Occipital lobe (tissue), 2 donors: ENCODE data around the gene NID1. TPM values are rescaled to one million over a fixed set of nuclear protein-coding genes. Genes with fewer than 3 reads are reported as not detected.
"Not testable (repeated sequence)": the region's sequence is repeated elsewhere in the genome, so short reads cannot be mapped to it uniquely, and the experiment has no call there.

ENCODE experiments used
- DNase-seq: peaks from one replicate; lab custom pipeline; 2025; lab: John Stamatoyannopoulos, UW
- total RNA-seq: library from RNA; depleted of rRNA; stranded (reverse); fragments of >200 nt; gene quantifications from one replicate; pipeline ENCODE4 v1.2.3, GENCODE V29; 2014

The NID1 gene
- total RNA-seq, 1 donor from 2014 or later: 17.6 TPM

DNA sequence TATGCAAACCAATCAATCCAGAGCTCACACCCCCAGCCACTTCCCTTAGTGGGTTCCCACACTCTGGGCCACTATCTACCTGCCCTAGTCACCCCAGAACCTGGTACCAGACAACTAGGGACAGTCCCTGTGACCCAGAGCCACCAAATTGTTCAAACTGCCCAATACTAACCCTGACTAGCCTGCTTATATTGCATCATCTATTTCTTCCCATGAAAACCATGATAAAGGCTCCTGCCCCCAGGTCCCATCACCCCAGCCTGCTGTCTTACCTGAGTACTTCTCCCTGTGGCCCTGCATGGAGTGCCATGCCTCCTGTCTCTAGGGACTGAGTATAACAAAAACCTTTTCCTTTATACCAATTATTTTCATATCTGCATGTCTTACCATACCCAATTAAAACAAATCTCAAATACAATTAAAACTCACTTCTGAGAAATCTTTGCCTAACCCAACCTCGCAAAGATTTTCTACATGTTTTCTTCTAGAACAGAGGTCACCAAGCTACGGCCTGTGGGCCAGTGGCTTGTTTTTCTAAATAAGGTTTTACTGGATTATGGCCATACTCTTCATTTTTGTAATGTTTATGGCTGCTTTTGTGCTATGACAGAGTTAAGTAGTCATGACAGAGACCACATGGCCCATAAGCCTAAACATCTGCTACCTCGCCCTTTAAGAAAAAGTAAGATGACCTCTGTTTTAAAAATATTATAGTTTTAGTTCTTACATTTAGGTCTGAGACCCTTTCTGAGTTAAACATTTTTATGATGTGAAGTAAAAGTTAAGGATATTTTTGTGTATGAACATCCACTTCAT, 31.0 kb upstream of the NID1 start:
- DNase-seq: no peak

DNA sequence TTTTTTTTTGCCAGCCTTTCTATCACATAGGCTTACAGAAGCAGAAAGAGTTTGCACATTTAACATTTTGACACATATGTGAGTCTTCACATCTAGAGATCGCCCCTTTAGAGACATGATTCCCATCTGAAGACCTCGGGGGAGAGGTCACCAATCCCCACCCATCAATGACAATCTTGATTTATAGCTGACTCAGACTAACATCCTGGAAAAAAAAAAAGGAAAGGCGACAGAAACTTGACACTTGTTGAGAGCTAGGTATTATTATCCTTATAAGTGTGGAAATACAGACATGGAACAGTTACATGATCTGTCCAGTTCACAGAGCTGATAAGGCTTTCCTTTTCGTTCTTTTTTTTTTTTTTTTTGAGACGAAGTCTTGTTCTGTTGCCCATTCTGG, 28.0 kb upstream of the NID1 start:
- no peak for DNase-seq

DNA sequence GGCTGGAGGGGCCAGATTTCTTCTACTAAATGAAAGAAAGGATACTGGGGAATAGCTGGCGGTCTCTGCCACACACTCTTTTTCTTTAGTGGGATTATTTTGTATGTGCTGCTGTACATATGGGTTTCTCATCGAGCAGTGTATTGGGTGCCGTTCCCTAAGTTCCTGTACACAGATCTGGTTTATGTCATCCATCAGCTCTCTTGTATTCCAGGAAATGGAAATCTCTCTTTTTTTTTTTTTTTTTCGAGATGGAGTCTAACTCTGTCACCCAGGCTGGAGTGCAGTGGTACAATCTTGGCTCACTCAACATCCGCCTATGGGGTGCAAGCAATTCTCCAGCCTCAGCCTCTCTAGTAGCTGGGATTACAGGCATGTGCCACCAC, 27.0 kb upstream of the NID1 start:
- DNase-seq: no peak

DNA sequence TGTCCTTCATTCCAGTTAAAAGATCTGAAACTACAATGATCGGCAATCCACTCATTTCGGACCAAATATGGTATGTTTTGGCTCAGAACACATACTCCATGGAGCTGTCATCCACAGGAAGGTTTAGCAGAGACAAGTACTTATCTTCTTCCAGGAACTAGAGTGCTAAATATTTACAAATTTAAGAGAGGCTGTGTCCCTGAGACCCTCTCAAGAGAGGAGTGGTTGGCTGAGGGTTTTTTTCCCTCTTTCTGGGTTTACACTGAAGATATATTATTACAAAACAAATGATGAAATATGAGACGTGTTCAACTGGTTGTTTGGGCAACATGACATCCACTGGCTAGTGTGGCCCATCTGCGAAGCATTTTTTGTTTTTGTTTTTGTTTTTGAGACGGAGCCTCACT, 25.9 kb upstream of the NID1 start:
- no peak for DNase-seq

DNA sequence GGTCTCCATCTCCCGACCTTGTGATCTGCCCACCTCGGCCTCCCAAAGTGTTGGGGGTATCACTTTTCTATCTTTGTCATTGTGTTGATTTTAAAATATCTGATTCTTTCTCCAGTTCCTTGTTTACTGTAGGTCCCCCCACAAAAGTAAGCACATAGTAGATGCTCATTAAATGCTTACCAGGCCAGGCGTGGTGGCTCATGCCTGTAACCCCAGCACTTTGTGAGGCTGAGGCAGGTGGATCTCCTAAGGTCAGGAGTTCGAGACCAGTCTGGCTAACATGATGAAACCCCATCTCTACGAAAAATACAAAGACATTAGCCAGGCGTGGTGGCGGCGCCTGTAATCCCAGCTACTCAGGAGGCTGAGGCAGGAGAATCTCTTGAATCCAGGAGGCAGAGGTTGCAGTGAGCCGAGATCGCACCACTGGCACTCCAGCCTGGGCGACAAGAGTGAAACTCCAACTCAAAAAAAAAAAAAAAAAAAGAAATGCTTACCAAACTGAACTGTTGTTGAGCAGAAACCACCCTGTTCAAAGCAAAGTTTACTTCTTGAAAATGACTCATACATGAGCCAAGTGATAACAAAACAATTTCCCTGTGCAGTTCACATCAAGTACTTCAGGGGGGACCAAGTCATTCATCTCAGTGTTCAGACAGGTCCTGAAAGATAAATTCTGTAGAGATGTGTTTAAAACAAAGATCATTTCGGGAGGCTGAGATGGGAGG, 24.3 kb upstream of the NID1 start:
- no peak for DNase-seq

DNA sequence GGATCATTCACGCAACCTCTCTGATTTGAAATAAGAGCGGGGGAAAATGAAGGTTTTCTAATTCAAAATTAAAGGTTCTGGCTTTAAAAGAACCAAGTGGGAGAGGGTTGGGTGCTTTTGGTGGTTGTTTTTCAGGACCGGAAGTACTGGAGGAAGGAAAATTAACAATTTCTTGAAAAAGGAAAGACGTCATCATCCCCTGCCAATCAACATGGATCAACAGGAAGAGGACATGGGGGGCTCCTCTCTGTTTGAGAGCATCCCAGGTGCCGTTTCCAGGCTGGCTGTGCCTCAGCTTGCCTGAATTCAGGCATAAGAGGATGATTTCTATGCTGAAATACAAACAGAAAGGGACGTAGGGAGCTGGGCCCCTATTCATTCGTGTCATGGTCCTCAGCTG, 21.6 kb upstream of the NID1 start:
- DNase-seq: no peak

DNA sequence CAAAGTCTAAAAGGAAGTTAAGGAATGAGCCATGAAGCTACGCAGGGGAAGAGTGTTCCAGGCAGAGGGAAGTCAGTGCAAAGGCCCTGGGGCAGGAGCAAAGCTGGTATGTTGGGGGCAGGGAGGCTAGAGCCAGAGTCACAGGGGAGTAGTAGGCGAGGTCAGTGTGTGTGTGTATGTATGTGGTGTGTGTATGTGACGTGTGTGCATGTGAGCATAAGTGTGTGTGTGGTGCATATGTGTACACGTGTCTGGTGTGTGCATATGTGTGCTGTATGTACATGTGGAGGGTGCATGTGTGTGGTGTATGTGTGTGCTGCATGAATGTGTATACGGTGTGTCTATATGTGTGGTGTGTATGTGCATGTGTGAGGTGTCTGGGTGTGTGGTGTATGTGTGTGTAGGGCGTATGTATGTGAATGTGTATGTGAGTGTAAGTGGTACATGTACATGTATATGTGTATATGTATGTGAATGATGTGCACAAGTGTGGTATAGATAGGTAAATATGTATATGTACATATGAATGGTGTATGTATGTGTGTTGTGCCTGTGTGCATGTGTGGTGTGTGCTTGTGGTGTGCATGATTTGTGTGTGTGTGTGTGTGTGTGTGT, 20.8 kb upstream of the NID1 start:
- DNase-seq: no peak

DNA sequence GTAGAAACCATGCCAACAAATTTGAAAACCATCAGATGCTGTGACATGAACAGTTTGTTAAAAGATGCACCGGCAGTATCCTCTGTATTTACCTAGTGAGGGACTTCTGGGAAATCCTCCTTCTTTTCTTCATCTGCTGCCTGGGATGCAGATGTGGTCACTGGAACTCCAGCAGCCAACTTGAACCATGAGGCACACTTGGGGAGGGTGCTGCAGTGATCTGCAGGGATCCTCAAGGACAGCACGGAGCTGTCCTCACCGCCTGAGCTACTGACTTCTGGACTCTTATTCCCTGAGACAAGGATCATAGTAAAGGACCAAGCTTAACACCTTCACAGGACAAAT, 19.5 kb upstream of the NID1 start:
- DNase-seq: no peak

DNA sequence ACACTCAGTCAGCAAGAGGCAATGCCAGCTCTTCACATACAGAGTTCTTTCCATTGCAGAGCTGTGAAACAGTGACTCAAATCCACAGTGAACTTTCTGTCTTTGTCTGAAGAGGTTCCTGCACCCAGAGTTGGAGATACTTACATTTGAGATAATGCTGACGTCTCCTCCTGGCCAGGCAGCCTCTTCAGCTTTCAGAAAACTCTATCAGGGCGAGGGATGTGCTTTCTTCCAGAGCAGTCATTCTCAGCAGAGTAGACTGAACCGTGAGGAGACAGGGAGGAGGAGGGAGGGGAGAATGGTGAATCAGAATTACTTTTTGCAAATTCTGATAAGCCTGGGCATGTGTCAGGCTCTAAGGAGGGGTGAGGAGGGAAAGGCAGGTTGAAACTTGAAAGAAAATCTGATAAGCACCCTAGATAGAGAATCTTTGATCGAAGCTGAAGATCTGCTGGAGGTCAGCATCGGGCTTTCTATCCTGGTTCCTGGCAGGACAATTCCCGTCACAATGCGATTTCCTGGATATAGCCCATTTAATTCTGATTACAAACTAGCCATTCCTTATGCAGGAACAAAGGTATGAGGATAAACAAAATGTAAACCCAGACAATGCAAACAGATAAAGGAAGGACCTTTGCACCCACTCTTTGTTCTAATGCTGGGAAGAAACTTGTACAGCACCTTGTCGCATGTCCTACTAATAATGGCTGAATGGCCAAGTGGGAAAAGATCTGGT, 18.9 kb upstream of the NID1 start:
- no peak for DNase-seq

DNA sequence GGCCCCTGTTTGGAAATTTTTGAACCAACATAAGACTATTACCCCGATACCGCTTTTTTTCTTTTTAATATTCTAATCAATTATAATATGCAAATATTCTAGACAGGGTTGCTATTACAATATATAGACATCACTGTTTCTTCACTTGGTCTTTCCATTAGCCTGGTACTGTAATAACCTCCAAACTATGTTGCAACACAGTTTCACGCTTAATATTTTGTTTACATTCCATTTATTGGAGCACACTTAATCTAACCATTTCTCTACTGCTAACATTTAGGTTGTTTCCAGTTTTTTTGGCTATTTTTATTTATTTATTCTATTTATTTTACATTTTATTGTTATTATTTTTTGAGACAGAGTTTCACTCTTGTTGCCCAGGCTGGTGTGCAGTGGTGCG, 17.6 kb upstream of the NID1 start:
- no peak for DNase-seq

DNA sequence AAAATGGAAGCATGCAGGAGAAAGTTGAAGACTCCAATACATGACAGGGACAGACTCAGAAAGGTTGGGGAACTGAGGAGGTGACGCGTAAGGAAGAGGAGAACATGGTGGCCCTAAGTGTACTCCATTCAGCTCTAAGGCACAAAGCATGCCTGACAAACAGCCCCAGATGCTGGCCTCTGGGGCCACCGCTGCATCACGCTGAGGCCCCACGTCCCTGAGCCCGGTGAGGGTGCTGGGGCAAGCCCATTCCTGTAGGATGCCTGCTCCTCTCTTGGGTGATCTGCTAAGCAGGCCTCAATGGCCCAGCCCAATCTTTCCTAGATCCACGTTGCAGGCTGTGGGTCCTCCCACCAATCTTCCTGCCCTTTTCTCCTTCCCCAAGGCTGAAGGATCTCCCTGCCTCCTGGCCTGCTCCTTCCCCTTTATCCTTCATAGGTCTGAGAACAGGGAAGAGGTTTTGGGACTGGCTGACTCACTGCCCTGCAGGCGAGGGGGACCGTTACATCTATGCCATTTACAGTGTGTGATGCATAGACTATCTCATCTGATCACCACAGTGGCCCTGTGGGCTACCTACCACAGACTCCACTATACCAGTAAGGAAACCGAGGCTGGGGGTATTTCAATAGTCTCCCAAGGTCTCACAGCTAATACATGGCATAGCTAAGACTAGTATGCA, 16.8 kb upstream of the NID1 start:
- DNase-seq: no peak

DNA sequence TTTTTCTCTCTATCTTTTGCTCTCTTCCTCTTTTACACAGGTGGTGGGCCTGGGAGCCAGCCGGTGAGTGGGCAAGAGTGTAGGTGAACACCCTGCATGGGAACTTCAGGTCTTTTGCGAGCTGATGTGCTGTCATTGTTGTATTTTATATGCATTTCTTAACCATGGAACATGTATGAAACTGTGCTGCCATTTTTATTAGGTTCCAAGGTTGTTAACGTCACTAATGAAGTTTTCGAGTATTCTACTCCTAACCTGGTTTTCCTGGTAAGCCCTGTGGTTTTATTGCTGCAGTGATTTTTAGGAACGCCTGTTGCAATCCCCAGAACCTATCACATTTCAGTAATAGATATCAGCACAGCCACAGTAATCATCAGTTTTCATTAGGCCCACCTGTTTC, 14.8 kb upstream of the NID1 start:
- DNase-seq: no peak

DNA sequence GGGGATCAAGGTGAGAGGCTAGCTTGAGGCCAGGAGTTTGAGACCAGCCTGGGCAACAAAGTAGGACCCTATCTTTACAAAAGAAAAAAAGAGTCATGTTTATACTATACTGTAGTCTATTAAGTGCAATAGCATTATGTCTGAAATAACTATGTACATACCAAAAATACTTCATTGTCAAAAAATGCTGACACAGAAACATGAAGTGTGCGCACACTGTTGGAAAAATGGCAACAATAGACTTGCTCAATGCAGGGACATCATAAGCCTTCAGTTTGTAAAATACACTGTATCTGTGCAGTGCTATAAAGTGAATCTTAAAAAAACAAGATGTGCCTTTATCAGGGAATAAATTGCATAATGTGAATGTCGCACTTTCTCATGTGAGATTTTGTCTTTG, 14.1 kb upstream of the NID1 start:
- no peak for DNase-seq

DNA sequence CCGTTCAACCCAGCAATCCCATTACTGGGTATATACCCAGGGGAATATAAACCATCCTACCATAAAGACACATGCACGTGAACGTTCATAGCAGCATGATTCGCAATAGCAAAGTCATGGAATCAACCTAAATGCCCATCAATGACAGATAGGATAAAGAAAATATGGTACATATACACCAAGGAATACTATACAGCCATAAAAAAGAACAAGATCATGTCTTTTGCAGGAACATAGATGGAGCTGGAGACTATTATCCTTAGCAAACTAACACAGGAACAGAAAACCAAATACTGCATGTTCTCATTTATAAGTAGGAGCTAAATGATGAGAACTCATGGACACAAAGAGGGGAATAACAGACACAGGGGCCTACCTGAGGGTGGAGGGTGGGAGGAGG, 13.2 kb upstream of the NID1 start:
- DNase-seq: not testable (repeated sequence)

DNA sequence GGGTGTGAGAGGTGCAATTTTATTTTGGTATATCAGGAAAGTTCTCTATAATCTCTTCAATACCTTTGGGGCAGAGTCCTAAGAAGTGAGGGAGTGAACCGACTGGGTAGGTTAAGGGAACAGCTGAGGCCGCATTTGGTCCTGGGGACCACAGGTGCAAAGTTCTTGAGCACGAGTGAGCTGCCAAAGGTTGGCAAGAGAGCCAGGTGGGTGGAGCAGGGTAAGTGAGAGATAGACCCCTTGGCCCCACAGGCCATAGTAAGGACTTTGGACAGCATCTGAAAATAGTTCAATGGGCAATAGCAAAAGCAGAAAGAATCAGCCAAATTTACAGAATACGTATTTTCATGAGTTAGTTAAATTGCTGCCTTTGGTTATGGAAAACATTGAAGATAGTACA, 11.0 kb upstream of the NID1 start:
- no peak for DNase-seq

DNA sequence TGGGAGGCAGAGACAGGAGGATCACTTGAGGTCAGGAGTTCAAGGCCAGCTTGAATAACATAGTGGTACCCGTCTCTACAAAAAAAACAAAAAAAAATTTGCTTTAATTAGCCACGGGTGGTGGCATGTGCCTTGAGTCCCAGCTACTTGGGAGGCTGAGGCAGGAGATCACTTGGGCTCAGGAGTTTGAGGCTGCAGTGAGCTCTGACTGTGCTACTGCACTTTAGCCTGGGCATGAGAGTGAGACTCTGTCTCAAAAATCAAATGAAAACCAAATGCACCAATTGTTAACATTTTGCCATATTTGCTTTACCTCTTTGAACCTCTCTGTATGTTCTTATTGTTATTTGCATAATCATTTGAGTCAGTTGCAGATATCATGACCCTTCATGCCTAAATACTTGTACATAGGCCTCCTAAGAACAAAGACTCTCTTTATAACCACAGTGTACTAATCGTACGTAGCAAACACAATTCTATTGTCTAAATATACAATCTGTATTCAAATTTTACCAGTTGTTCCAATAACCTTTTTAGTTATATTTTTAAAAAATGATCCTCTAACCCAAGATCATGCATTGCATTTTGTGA, 8.5 kb upstream of the NID1 start:
- no peak for DNase-seq

DNA sequence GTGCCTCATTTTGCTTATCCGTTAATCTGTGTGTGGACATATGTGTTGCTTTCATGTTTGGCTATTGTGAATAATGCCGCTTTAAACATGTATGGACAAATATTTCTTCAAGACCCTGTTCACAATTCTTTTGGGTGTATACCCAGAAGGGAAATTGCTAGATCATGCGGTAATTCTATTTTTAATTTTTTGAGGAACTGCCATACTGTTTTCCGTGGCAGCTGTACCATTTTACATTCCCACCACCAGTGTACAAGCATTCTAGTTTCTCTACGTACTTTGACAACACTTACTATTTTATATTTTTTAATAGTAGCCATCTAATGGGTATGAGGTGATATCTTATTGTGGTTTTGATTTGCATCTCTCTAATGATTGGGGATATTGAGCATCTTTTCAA, 7.1 kb upstream of the NID1 start:
- no peak for DNase-seq

DNA sequence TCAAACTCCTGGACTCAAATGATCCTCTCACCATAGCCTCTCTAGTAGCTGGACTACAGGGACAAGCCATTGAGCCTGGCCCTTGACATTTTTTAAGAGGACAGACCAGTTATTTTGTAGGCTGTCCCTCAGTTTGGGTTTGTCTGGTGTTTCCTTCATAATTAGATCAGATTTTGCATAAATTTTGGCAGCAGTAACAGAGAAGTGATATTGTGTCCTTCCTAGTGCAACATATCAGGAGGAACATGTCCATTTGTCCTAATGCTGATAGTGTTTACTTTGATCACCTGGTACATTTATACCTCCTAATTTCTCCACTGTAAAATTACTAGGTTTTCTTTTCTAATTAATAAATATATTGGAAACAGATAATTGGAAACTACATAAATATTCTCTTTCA, 5.9 kb upstream of the NID1 start:
- no peak for DNase-seq

DNA sequence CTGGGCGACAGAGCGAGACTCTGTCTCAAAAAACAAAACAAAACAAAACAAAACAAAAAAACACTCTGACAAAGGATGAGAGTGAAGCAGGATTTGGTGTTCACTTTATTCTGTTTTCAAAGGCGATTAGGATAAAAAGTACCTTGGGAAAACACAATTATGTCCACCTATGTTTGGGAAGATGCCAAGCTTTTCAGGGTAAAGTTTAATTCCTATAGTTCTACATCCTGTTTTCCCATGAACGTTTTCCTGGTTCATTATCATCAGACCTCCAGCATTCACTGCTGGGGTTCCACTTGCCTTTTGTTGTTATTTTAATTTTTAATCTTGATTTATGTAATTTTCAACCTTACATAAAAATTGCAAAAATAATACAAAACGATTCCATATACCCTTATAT, 4.9 kb upstream of the NID1 start:
- DNase-seq: no peak

DNA sequence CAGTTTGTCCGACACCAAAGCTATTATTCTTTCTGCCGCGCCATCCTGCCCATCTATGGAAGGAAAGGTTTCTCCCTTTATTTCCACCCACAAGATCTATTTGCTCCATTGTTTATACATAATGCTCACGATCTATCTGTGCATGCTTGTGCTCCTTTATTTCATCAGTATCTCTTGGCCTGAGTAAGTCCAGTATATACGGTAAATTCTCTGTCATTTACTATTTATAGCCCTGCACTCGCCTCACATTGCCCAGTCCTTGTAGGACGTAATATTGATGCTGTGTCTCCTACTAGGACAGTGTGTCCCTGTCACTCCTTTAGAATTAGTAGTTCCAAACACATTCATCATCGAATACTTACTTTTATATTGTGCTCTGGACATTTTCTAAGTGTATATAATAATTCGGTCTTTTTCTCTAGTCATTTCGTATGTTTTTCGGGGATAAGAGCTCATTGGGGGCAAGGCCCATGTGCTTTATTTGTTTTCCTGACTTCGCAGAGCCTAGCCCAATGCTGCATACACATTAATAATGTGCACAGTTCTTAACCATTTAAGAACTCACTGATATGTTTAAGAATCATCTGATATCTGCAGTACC, 3.1 kb upstream of the NID1 start:
- no peak for DNase-seq
